G401 (cell line): ENCODE measurements around the gene EXOSC2. TPM values are rescaled to one million over a fixed set of nuclear protein-coding genes. Genes with fewer than 3 reads are reported as not detected.

Experiments used
- total RNA-seq: library from RNA; depleted of rRNA; stranded (reverse); fragments of >200 nt; shearing (Covaris generic); gene quantifications from 2 replicates; pipeline ENCODE4 v1.2.3, GENCODE V29; 2014; rRNA removed

The EXOSC2 gene
- total RNA-seq, 1 experiment from 2014 or later: 66.4 TPM

Other genes with a start within 250 kb of the EXOSC2 start
- gene ASS1, start 248.8 kb upstream of the EXOSC2 start, total RNA-seq: 0.31 and 2.8 TPM in 2 replicates
- 49.6 and 49.7 TPM in 2 replicates for gene FUBP3, start 114.2 kb upstream of the EXOSC2 start, total RNA-seq
- not detected in 2 replicates for gene PRDM12, start 29.2 kb upstream of the EXOSC2 start, total RNA-seq
- gene ABL1, start 141.5 kb downstream of the EXOSC2 start, total RNA-seq: 22.3 and 27.1 TPM in 2 replicates
- gene QRFP, start 203.0 kb downstream of the EXOSC2 start, total RNA-seq: not detected in 2 replicates
- 2.4 and 2.6 TPM in 2 replicates for gene FIBCD1, start 245.5 kb downstream of the EXOSC2 start, total RNA-seq